Skin epidermis (tissue), 12 donors: Measurements from ENCODE around the gene SCYL1.
"Not testable (repeated sequence)": the region's sequence is repeated elsewhere in the genome, so short reads cannot be mapped to it uniquely, and the experiment has no call there.

ENCODE experiments used
- H3K27ac ChIP-seq, 21 experiments: fragments of 200-600 bp; sonication (generic) in 11 of 21; one replicate each; pipeline ENCODE4 v1.5.0; 2020; ENCODE audit warnings: mild to moderate bottlenecking in 3 of 21, inconsistent platforms in 2 of 21, moderate library complexity in 2 of 21
- H3K4me3 ChIP-seq, 7 experiments: fragments of 200-600 bp; sonication (generic) in 2 of 7; one replicate each; pipeline ENCODE4 v1.5.0; 2020; ENCODE audit warnings: inconsistent platforms in 2 of 7, mild to moderate bottlenecking in 2 of 7, moderate library complexity in 1 of 7

The SCYL1 gene

DNA sequence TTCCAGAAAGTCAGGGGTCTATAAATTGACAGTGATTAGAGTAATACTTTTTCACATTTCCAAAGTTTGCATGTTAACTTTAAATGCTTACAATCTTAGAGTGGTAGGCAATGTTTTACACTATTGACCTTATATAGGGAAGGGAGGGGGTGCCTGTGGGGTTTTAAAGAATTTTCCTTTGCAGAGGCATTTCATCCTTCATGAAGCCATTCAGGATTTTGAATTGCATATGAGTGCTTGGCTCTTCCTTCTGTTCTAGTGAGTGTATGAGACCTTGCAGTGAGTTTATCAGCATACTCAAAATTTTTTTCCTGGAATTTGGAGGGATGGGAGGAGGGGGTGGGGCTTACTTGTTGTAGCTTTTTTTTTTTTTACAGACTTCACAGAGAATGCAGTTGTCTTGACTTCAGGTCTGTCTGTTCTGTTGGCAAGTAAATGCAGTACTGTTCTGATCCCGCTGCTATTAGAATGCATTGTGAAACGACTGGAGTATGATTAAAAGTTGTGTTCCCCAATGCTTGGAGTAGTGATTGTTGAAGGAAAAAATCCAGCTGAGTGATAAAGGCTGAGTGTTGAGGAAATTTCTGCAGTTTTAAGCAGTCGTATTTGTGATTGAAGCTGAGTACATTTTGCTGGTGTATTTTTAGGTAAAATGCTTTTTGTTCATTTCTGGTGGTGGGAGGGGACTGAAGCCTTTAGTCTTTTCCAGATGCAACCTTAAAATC is 20.8 kb upstream of the SCYL1 start:
- peak overlapping the region; percentile 55 to 84 (median 63) for H3K4me3 ChIP-seq
- H3K27ac ChIP-seq: peak overlapping the region in 16 of 21 experiments; percentile 5 to 100 (median 97)

DNA sequence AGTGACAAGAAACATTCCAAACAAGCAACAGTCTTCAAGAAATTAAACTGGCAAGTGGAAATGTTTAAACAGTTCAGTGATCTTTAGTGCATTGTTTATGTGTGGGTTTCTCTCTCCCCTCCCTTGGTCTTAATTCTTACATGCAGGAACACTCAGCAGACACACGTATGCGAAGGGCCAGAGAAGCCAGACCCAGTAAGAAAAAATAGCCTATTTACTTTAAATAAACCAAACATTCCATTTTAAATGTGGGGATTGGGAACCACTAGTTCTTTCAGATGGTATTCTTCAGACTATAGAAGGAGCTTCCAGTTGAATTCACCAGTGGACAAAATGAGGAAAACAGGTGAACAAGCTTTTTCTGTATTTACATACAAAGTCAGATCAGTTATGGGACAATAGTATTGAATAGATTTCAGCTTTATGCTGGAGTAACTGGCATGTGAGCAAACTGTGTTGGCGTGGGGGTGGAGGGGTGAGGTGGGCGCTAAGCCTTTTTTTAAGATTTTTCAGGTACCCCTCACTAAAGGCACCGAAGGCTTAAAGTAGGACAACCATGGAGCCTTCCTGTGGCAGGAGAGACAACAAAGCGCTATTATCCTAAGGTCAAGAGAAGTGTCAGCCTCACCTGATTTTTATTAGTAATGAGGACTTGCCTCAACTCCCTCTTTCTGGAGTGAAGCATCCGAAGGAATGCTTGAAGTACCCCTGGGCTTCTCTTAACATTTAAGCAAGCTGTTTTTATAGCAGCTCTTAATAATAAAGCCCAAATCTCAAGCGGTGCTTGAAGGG is 20.0 kb upstream of the SCYL1 start:
- peak overlapping the region; percentile 55 to 84 (median 63) for H3K4me3 ChIP-seq
- peak overlapping the region in 18 of 21 experiments; percentile 0 to 100 (median 50) for H3K27ac ChIP-seq

DNA sequence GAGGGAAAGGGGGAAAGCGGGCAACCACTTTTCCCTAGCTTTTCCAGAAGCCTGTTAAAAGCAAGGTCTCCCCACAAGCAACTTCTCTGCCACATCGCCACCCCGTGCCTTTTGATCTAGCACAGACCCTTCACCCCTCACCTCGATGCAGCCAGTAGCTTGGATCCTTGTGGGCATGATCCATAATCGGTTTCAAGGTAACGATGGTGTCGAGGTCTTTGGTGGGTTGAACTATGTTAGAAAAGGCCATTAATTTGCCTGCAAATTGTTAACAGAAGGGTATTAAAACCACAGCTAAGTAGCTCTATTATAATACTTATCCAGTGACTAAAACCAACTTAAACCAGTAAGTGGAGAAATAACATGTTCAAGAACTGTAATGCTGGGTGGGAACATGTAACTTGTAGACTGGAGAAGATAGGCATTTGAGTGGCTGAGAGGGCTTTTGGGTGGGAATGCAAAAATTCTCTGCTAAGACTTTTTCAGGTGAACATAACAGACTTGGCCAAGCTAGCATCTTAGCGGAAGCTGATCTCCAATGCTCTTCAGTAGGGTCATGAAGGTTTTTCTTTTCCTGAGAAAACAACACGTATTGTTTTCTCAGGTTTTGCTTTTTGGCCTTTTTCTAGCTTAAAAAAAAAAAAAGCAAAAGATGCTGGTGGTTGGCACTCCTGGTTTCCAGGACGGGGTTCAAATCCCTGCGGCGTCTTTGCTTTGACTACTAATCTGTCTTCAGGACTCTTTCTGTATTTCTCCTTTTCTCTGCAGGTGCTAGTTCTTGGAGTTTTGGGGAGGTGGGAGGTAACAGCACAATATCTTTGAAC is 19.2 kb upstream of the SCYL1 start:
- H3K27ac ChIP-seq: peak overlapping the region in 19 of 21 experiments; percentile 0 to 100 (median 76)

DNA sequence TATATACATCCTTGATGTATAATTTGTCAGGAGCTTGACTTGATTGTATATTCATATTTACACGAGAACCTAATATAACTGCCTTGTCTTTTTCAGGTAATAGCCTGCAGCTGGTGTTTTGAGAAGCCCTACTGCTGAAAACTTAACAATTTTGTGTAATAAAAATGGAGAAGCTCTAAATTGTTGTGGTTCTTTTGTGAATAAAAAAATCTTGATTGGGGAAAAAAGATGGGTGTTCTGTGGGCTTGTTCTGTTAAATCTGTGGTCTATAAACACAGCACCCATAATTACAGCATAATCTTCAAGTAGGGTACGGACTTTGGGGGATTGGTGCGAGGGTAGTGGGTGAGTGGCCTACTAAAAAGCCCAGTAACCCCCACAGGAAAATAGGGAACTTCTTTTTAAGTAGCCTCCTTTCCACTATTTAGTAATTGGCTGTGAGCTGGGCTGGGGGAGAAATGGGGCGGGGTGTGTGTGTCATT is 18.6 kb upstream of the SCYL1 start:
- peak overlapping the region in 18 of 21 experiments; percentile 6 to 100 (median 64) for H3K27ac ChIP-seq
- H3K4me3 ChIP-seq: peak overlapping the region; percentile 55 to 84 (median 63)

More for the DNA sequence above, 19.2 kb upstream of the SCYL1 start:
- peak overlapping the region; percentile 55 to 84 (median 63) for H3K4me3 ChIP-seq

DNA sequence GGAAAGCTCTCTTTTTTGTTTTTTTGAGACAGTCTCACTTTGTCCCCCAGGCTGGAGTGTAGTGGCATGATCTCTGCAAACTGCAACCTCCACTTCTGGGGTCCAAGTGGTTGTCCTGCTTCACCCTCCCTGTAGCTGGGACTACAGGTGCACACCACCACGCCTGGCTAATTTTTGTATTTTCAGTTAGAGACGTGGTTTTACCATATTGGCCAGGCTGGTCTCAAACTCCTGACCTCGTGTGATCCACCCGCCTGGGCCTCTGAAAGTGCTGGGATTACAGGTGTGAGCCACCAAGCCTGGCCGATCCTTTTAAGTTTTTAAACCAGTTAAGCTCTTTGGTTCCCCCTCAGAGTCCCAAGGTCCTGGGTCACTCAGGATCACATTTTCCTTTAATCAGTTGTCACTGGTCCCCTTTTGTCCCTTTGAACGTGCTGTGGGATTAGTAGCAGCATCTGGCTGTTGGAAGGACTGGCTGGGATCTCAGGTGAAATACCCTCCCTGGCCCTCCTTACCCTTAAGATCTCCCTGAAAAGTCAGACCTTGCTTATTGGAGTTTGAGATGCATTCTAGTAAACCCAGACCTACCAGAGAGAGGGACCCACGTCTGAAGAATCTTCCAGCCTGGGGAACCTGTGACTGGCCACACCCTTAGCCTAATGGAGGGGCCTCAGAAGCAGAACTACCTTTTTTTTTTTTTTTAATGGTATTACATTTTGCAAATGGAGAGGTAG is 17.9 kb upstream of the SCYL1 start:
- Histone ChIP-seq H3K27ac (peak overlapping the region in 20 of 21 experiments; percentile 6 to 100 (median 74)), H3K4me3 (peak overlapping the region in 4 of 7 experiments; percentile 63 to 84 (median 78))

DNA sequence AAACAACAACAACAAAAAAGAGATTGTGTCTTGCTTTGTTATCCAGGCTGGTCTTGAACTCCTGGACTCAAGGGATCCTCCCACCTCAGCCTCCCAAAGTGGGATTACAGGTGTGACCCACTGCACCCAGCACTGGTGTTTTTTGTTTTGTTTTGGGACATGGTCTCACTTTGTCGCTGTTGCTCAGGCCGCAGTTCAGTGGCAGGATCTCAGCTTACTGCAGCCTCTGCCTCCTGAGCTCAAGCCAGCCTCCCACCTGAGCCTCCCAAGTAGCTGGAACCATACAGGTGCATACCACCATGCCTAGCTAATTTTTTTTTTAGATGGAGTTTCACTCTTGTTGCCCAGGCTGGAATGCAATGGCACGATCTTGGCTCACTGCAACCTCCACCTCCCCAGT is 12.6 kb upstream of the SCYL1 start:
- not testable (repeated sequence) for H3K27ac ChIP-seq, H3K4me3 ChIP-seq

DNA sequence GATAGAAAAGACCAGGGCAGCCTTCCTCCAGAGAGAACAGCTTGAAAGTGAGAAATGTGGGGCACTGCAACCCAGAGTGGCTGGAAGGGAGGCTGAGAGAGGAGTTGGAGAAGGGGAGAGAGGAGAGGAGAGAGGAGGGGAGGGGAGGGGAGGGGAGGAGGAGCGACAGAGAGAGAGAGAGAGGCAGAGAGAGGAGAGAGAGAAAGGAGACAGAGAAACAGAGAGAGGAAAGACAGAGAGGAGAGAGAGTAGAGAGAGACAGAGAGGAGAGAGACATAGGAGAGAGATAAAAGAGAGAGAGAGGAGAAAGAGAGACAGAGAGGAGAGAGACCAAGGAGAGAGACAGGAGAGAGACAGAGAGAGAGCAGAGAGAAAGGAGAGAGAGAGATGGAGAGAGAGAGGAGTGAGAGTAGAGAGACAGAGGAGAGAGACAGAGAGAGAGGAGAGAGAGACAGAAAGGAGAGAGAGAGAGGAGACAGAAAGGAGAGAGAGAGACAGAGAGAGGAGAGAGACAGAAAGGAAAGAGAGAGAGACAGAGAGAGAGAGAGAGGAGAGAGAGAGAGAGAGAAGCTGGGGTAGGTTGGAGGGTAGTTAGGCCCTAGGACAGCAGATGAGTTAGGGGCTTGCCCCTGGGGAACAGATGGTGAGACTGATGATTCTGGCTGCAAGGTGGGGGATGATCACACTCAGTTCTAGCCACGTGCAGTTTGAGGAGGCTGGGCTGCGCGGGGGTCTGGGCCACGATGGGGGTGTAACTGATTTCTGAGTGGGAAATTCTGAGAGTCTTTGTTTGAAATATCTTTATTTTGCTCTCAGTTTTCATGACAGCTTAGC is 8.5 kb upstream of the SCYL1 start:
- Histone ChIP-seq H3K27ac (no peak overlapping the region), H3K4me3 (no peak overlapping the region)

DNA sequence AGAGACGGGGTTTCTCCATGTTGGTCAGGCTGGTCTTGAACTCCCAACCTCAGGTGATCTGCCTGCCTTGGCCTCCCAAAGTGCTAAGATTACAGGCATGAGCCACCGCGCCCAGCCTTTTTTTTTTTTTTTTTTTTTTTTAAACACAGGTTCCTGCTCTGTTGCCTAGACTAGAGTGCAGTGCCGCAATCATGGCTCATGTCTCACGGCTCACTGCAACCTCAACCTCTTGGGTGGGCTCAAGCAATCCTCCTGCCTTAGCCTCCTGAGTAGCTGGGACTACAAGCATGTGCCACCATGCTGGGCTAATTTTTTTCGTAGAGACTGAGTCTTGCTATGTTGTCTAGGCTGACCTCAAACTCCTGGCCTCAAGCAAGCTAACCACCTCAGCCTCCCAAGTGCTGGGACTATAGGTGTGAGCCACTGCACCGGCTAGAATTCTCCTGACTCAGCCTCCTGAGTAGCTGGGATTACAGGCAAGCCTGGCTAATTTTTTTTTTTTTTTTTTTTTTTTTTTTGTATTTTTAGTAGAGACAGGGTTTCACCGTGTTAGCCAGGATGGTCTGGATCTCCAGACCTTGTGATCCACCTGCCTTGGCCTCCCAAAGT is 5.8 kb upstream of the SCYL1 start:
- not testable (repeated sequence) for H3K4me3 ChIP-seq, H3K27ac ChIP-seq

DNA sequence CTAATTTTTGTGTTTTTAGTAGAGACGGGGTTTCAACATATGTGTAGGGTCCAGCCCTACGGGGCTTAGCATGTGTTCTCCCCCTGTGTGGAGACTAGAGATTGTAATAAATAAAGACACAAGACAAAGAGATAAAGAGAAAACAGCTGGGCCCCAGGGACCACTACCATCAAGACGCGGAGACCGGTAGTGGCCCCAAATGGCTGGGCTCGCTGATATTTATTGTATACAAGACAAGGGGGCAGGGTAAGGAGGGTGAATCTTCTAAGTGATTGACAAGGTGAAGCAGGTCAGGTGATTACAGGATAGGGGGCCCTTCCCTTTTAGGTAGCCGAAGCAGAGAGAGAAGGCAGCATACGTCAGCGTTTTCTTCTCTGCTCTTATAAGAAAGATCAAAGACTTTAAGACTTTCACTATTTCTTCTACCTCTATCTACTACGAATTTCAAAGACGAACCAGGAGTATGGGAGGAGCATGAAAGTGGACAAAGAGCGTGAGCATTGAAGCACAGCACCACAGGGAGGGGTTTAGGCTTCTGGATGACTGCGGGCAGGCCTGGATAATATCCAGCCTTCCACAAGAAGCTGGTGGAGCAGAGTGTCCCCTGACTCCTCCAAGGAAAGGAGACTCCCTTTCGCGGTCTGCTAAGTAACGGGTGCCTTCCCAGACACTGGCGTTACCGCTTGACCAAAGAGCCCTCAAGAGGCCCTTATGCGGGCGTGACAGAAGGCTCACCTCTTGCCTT is 2.9 kb upstream of the SCYL1 start:
- peak overlapping the region in 3 of 21 experiments; percentile 29 to 73 (median 39) for H3K27ac ChIP-seq
- H3K4me3 ChIP-seq: not testable (repeated sequence)

DNA sequence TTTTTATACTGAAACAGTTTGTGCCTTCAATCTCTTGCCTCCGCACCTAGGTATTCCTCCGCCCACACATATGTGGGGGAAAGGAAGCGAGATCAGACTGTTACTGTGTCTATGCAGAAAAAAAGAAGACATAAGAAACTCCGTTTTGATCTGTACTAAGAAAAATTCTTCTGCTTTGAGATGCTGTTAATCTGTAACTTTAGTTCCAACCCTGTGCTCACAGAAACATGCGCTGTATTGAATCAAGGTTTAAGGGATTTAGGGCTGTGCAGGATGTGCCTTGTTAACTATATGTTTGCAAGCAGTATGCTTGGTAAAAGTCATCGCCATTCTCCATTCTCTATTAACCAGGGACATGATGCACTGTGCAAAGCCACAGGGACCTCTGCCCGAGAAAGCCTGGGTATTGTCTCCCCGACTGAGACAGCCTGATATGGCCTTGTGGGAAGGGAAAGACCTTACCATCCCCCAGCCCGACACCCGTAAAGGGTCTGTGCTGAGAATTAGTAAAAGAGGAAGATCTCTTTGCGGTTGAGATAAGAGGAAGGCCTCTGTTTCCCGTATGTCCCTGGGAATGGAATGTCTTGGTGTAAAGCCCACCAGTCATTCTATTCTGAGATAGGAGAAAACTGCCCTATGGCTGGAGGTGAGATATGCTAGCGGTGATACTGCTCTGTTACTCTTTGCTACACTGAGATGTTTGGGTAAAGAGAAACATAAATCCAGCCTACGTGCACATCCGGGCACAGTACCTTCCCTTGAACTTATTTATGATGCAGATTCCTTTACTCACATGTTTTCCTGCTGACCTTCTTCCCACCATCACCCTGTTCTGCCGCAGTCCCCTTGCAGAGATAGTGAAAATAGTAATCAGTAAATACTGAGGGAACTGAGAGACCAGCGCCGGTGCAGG is 1.9 kb upstream of the SCYL1 start:
- H3K4me3 ChIP-seq: not testable (repeated sequence)
- H3K27ac ChIP-seq: peak overlapping the region in 12 of 21 experiments; percentile 11 to 80 (median 48)

DNA sequence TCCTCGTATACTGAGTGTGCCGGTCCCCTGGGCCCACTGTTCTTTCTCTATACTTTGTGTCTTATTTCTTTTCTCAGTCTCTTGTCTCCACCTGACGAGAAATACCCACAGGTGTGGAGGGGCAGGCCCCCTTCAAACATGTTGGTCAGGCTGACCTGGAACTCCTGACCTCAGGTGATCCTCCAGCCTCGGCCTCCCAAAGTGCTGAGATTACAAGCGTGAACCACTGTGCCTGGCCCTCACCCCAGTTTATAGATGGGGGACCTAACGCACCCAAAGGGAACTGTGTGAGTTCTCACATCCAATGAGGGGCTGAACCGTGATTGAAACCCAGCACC is 1.3 kb upstream of the SCYL1 start:
- H3K27ac ChIP-seq: peak overlapping the region in 13 of 21 experiments; percentile 11 to 80 (median 48)
- not testable (repeated sequence) for H3K4me3 ChIP-seq

DNA sequence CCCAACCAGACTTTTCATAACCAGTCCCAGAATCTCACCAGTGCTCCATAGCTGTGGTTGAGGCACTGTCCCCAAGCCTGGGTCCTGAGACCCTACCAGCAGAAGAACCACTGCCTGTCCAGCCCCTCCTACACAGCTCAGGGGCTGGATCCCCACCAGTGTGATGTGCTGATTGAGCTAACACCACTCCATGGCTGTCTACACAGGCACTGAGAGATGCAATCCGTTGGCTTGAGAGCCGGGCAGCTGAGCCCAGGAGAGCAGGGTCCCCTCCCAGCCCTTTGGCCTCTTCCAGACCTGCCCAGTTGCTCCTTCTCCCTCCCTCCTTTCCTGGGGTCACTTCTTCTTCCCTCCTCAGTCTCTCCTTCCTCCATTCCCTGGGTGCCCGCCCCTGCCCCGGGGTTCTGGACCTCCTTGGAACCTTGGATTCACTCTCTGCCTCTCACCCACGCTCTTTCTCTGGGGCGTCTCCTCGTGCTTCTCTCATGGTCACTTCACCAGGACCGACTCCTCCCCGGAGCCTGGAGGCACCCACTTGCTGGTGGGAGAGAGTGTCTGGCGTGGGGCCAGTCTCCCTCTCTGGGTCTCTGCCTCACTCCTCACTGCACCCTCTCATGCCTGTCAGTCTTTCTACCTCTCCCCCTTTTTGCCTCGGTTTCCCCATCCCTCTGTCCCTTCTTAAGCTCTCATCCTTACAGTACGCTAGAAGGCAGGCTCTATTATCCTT is 706 bp upstream of the SCYL1 start:
- peak overlapping the region in 4 of 7 experiments; percentile 4 to 99 (median 14) for H3K4me3 ChIP-seq
- H3K27ac ChIP-seq: peak overlapping the region in 18 of 21 experiments; percentile 10 to 80 (median 48)

DNA sequence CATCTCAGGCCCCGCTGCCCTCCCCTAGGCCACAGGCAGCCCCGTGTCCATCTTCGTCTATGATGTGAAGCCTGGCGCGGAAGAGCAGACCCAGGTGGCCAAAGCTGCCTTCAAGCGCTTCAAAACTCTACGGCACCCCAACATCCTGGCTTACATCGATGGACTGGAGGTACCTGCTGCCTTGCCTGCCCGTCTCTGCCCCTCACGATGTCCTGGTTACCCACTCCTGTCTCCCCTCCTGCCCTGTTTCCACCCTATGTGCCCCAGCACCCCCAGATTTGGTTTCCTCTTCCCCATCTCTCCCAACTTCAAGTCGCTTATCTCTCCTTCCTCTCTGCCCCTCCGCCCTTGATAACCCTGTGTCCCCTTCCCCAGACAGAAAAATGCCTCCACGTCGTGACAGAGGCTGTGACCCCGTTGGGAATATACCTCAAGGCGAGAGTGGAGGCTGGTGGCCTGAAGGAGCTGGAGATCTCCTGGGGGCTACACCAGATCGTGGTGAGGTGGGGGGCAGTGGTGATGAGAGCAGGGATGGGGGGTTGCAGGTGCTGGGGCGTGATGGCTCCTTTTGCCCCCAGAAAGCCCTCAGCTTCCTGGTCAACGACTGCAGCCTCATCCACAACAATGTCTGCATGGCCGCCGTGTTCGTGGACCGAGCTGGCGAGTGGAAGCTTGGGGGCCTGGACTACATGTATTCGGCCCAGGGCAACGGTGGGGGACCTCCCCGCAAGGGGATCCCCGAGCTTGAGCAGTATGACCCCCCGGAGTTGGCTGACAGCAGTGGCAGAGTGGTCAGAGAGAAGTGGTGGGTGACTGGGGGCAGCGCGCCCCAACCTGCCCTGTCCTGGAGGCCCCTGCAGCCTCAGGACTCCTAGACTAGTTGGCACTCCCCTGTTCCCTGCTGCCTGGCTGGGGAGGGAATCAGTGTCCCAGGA is 930 bp downstream of the SCYL1 start:
- H3K4me3 ChIP-seq: peak overlapping the region; percentile 80 to 100 (median 96)
- peak overlapping the region; percentile 77 to 98 (median 94) for H3K27ac ChIP-seq

DNA sequence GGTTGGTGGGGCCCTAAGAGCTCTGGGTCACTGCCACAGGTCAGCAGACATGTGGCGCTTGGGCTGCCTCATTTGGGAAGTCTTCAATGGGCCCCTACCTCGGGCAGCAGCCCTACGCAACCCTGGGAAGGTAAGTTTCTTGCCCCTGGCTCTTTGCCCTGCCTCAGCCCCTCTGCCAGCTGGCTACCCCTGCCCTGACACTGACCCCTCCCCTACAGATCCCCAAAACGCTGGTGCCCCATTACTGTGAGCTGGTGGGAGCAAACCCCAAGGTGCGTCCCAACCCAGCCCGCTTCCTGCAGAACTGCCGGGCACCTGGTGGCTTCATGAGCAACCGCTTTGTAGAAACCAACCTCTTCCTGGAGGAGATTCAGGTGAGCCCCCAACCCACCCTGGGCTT is 1.9 kb downstream of the SCYL1 start:
- H3K27ac ChIP-seq: peak overlapping the region in 2 of 21 experiments; percentile 26 to 36
- no peak overlapping the region for H3K4me3 ChIP-seq
